ENCODE results near the gene RNASE2. TPM values are rescaled to one million over a fixed set of nuclear protein-coding genes. Genes with fewer than 3 reads are reported as not detected.

RNASE2 gene
- total RNA-seq, 1 donor from 2014 or later: not detected

DNA sequence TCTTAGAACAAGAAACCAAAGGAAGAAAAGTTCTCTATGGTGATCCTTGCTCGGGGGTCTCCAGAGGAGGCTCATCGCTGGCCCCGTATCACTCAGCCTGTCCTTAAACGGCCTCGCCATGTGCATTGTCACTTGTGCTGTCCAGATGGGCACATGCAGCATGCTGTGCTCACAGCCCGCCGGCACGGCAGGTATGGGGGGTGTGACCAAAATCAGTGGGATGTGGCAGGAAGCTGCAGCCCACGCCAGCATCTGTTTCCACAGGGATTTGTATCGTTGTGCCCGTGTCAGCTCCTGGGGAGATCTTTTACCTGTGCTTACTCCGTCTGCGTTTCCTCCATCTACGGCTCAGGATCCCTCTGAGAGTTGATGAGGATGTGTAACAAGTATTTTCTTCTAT is 41.2 kb downstream of the RNASE2 start:
- Histone ChIP-seq H3K27me3 (ENCODE audit: control insufficient read depth, insufficient read depth, low read length) (no peaks in the 10 kb centered on the region), H3K36me3 (ENCODE audit: control insufficient read depth, insufficient read depth, low read length) (peaks cover 8% of the 10 kb centered on the region), H3K4me3 (ENCODE audit: low read depth, low read length) (no peak overlapping the region)
- TF ChIP-seq CTCF (IDR thresholded peaks at IDR 0.05; ENCODE audit: insufficient read depth, low read length, poor library complexity, severe bottlenecking): no peak
- no peak for DNase-seq (ENCODE audit: low read depth)

- Histone ChIP-seq H3K4me3 (ENCODE audit: low read depth, low read length) (no peak overlapping the region), H3K36me3 (ENCODE audit: control insufficient read depth, insufficient read depth, low read length) (peaks cover 6% of the 10 kb centered on the region), H3K27me3 (ENCODE audit: control insufficient read depth, insufficient read depth, low read length) (no peaks in the 10 kb centered on the region)
- no peak for DNase-seq (ENCODE audit: low read depth)
- TF ChIP-seq CTCF (IDR thresholded peaks at IDR 0.05; ENCODE audit: insufficient read depth, low read length, poor library complexity, severe bottlenecking): no peak
Measured at GRCh38 chr14:20997115-20997514, 41.8 kb downstream of the RNASE2 start.

- Histone ChIP-seq H3K27me3 (ENCODE audit: control insufficient read depth, insufficient read depth, low read length) (no peaks in the 10 kb centered on the region), H3K36me3 (ENCODE audit: control insufficient read depth, insufficient read depth, low read length) (peaks cover 4% of the 10 kb centered on the region), H3K4me3 (ENCODE audit: low read depth, low read length) (no peak overlapping the region)
- DNase-seq (ENCODE audit: low read depth): no peak
- TF ChIP-seq CTCF (IDR thresholded peaks at IDR 0.05; ENCODE audit: insufficient read depth, low read length, poor library complexity, severe bottlenecking): no peak
Measured at GRCh38 chr14:20997564-20997963, 42.3 kb downstream of the RNASE2 start.

DNA sequence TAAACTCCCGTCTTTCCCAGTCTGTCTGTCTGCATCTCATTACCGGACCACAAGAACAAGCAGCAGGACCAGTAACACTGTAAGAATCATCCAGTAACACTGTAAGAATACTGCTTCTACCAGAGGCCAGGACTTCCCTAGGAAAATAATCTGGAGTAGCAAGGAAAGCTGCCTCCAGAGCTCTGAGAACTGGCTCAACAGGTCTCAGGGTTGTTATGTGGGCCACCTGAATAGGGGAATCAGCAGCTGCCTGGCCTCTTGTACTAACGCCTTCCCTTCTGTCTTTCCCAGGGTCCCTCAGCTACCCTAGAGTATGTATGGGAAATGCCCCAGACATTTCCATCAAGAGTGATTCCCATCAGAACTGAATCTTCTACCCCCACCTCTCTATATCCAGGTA is 42.9 kb downstream of the RNASE2 start:
- no peak for DNase-seq (ENCODE audit: low read depth)
- TF ChIP-seq CTCF (IDR thresholded peaks at IDR 0.05; ENCODE audit: insufficient read depth, low read length, poor library complexity, severe bottlenecking): no peak
- H3K27me3 ChIP-seq (ENCODE audit: control insufficient read depth, insufficient read depth, low read length): no peaks in the 10 kb centered on the region
- H3K4me3 ChIP-seq (ENCODE audit: low read depth, low read length): no peak overlapping the region
- peaks cover 4% of the 10 kb centered on the region for H3K36me3 ChIP-seq (ENCODE audit: control insufficient read depth, insufficient read depth, low read length)

DNA sequence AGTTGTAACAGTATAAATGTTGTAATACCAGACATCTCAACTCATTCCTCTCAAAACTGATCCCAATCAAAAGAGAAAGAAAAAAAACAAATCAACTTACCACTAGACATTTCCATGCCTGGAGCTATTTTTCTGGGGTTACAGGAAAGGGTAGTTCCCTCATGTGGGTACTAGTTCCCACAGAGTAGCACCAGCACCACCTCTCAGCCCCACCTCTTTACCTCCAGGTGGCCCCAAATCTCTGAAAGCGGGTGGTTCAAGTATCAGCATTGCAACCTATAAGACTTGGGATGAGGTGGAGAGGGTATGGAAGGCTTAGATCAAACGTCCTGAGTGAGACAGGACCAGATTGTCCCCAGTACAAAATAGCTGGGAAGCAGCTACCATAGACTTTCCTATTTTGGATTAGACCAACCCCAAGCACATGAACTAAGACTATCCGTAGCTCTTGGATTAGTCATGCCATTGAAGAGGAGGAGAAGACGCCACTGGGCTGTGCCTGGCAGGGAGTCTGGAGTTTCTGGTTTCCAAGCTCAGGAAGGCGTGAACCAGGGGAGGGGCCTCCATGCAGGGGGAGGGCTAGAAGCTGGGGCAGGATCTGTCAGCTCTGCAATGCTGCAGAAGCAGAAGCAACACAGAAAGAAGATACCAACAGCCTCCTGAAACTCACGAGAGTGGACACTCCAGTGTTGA is 43.5 kb downstream of the RNASE2 start, which contains the start of gene SLC39A2:
SLC39A2 (plus strand) TSS at position 620 of the 693 bp plus-strand sequence. CDS start 154 bp downstream, outside the sequence.
- no peak for TF ChIP-seq CTCF (IDR thresholded peaks at IDR 0.05; ENCODE audit: insufficient read depth, low read length, poor library complexity, severe bottlenecking)
- Histone ChIP-seq H3K4me3 (ENCODE audit: low read depth, low read length) (no peak within 1 kb of the TSS), H3K27me3 (ENCODE audit: control insufficient read depth, insufficient read depth, low read length) (no peaks in the 10 kb centered on the region), H3K36me3 (ENCODE audit: control insufficient read depth, insufficient read depth, low read length) (peaks cover 4% of the 10 kb centered on the region)
- DNase-seq (ENCODE audit: low read depth): peak; percentile 23

- Histone ChIP-seq H3K4me3 (ENCODE audit: low read depth, low read length) (no peak overlapping the region), H3K36me3 (ENCODE audit: control insufficient read depth, insufficient read depth, low read length) (peaks cover 4% of the 10 kb centered on the region), H3K27me3 (ENCODE audit: control insufficient read depth, insufficient read depth, low read length) (no peaks in the 10 kb centered on the region)
- no peak for TF ChIP-seq CTCF (IDR thresholded peaks at IDR 0.05; ENCODE audit: insufficient read depth, low read length, poor library complexity, severe bottlenecking)
- DNase-seq (ENCODE audit: low read depth): no peak
Measured at GRCh38 chr14:20999591-20999990, 44.3 kb downstream of the RNASE2 start.

Measured in kidney epithelial cell (primary cell).